LoVo (cell line): ENCODE measurements around the gene COPS8.
A peak's percentile ranks its signal among the peaks of the same experiment; 100 is the strongest.

Source experiments
- DNase-seq: peaks from one replicate; pipeline ENCODE4 v3.0.0-alpha.2; 2016; ENCODE audit warnings: low spot score

Gene COPS8

DNA sequence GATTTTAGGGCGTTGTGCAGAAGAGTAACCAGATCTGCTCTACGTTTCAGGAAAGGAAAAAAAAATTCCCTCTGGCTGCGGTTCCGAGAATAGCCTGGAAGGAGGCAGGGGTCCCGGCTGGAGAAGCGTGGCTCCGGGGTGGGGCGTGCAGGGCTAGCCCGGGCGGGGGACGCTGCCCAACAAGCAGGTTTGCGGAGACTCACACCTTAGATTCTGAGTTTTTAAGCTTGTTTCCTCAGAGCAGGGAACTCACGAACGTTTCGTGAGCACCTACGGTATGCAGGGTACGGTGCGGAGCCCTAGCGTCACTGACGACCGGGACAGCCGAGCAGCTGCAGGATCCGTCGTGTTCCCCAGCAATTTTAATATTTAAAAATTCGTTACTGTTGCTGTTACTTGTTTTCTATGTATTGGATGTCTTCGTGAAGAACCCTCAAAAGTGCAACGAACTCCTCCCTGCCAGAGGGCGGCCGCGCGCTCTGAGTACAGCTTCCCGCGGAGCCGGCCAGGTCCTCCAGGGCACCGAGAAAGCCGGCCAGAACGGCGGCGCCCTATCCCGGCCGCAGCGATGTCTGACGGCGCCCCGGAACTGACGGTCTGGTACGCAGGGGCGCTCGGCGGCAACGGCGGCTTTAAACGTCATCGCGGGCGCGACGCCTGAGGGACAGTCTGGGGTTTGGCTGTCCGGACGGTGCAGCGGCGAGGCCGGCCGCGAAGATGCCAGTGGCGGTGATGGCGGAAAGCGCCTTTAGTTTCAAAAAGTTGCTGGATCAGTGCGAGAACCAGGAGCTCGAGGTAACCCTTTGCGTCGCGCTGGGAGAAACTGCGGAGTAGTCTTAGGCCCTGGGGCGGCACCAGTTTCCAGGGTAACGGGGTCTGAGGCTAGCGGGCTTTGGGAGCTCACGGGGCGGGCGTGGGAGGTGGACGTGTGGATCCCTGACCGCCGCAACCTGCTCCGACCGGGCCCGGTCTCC is at the start of gene COPS8:
Gene COPS8, plus strand, starts transcription at position 642 of the 974 bp plus-strand sequence. Its CDS starts 76 bp downstream, at position 718.
- DNase-seq = peak; percentile 93

DNA sequence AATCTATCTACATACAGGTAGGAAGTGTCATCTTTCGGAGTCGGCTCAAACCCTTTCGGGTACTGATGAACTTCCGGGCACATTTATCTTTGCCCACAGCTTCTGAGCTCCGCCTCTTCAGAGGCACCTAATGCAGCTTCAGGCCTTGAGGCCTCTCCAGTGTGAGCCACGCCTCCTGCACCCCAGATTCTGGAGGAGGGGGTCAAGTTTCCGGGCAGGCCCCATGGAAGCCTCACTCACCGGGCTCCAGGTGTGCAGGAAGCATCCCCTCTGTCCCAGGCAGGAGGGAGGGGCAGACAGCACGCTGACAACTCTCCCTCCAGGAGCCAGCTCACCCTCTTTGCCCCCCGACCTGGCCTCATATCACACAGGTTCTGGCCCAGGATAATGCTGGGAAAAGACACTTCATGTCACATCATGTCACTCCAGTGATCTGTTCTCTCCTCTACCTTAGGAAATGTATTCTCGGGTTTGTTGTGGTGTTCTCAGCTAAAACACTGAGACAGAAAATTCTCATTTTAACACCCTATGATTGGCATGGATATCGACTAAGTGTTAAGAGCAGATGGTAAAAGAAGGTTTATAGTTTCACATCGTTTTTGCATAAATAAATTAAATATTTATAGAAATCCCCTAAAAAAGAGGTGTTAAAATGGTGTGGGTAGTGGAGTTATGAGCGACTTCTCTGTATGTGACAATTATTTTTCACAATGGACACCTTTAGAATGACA is 46.2 kb upstream of the COPS8 start:
- no peak for DNase-seq

DNA sequence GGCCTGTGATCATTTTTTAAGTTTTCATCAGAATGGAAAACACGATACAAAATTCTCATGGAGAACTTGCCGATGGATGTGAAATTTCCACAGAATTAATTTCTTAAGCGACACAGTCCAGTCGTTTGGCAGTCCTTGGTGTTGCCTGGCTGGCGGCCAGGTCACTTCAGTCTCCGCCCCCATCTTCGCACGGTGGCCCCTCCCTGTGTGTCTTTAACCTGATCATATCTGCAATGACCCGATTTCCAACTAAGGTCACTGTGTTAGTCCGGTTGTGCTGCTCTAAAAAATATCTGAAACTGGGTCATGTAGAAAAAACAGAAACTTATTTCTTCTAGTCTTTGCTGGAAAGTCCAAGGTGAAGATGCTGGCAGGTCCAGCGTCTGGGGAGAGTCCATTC is 44.5 kb upstream of the COPS8 start:
- no peak for DNase-seq

DNA sequence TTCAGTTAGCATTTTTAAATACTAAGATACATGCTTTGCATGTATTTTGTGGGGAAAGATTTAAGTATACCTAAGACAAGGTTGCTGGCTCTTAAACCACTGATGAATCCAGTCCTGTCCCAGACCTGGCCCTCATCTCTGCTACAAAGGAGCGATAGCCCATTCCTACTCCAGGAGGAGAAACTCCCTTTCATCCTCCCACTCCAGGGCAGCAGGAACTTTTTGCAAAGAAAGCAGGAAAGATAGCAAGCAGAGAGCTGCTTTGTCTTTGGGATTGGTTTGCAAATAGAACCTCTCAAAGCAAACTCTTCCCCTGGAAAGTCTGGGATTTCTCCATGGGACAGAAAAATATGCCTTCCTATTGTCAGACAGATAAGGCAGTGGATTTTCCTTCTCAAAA is 43.6 kb upstream of the COPS8 start:
- DNase-seq = no peak

DNA sequence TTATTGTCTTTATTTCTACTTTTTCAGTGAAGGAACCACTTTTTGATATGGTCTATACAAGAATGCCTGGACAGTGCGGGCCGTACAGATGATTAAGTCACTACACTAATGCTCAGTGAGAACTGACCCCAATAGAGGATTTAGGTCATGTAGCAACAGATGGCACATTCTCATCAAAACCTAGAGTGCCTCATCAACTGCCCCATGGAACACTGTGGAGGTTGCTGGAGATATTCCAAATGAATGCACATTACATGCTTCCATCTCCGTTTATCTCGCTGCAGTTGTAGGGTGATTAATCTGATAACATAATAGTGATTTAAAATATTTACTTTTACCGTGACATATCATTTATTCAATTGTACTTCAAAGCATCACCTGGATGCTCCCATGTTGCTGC is 41.8 kb upstream of the COPS8 start:
- DNase-seq = no peak

DNA sequence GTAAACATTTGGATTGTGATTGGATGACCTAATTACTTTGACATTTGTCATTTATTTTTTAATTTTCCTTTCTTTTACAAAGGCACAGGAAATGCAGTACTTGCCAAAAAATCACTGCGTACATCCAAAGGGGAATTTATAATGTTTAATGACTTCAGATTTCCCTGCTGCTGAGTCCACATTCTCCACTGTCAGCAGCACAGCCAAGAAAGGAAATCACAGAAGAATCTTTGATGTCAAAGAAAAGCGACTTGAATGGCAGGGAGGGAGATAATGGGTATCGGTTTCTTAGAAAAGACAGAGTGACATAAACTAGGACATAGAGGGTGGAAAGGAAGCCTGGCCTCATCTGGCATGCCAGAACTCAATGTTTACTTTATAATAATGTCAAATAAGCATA is 41.4 kb upstream of the COPS8 start:
- DNase-seq = no peak

DNA sequence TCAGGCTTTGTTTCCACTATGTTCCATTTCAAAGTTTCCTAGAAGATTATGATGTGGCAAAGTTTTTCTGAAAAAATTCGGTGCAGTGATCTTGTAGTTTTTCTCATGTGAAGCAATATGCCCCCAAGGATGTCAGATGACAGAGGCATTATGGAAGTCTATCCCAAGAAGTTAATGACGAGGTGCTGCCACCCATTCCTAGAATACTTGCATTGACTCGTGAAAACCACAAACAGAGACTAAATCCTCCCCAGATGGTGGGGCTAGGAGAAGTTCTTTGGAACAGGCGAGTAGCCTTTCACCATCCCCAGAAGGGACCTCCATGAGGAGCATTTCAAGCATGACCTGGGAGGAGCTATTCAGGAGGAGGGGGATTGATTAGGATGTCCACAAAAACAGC is 40.2 kb upstream of the COPS8 start:
- DNase-seq = no peak

DNA sequence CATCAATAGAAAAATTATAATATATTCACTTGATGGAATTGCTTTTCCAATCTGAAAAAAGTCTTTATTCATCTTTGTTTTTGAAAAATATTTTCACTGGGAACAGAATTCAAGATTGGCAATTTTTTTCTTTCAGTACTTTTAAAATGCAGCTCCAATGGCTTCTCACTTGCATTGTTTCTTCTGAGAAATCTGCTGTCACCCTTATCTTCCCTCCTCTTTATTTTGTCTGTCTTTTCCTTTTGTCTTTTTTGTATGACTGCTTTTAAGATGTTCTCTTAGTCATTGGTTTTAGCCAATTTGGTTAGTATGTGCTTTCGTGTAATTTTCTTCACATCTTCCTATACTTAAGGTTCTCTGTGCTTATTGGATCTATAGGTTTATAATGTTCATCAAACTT is 37.1 kb upstream of the COPS8 start:
- no peak for DNase-seq

DNA sequence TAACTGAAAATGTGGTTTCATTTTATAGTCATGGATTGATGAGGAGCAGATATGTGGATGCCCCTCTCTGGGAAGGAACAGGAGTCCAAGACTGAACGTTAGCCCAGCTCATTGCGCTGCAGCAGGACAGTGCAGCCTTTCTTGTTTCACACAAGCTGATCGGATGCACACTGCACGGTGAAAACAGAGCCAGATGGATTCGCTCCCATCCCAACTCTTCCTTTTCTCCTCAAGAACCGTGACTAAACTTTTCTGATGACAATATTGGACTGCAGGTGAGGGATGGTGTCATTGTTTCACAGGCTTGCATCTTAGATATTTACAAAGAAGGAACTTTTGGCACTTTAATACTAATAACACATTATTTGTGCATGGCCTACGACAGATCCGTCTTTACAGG is 33.8 kb upstream of the COPS8 start:
- no peak for DNase-seq

DNA sequence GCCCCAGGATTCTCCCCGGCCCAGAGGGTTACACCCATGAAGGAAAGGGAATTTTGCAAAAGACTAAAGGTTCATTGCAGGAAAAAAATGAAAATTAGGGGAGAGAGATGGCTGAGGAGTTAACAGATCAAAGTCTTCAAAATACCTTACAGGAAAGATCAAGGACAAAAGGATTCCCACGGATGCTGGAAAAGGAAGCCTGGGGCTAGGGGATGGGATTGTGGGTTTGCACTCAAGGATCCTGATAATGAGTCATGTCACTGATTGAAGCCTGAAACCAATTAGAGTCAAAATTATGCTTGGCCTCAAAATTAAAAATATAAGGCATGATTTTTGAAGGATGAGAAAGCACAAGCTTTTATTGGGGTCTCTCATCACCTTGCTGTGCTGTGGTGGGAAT is 32.6 kb upstream of the COPS8 start:
- no peak for DNase-seq

DNA sequence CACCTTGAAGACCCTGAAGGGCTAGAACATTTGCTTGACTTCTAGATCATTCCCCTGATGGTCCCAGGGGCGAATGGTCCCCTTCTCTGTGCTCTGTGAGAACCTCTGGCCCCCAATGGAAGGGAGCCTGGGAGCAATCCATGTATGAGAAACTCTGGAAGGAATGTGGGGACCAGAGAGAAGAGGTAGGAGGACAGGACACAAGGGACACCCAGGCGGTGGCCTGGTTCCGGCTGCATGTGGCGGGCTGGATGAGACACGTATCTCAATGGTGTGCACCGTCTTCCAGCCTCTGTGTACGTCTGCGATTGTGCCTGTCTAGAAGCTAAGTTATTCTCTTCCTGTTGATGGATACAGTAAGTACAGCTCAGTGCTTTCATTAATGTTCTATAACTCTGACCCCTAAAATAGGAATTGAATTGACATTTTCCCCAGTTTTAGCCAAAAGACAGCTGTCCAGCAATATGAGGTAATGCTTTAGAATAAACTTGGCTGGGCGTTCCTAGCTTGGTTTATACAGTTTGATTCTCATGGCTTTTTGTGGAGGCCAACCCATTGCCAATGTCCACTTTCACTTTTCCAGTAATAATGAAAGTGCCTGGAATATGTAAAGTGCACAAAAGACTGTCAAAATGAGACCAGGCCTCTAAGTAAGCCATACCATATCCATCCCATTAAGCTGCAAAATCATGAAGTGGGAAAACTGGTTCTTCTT is 30.1 kb upstream of the COPS8 start:
- no peak for DNase-seq

DNA sequence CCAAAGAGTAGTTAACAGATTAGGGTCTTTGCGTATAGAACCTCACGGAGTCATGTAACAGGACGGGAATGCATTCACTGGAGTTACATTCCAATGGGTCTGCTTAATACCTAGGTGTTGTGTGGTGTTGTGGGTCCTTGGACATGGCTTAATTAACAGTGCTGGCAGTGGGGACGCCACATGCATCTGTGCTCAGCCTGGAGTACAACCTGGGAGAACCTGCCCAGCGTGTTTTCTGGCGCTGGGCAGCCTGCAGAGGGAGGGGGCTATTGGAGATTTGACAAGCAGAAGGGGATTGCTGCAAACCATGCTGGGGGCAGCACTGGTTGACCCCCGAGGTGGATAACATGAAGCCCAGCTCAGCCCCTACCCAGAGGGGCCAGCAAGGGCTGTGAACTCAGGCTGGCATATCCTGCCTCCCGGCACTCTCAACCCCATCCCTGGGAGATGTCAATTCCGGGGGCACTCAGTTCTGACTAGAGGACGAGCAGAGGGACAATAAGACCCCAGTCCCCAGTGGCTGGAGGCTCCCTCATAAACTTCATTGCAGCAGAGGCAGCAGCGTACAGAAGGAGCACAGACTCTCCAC is 29.3 kb upstream of the COPS8 start:
- no peak for DNase-seq

DNA sequence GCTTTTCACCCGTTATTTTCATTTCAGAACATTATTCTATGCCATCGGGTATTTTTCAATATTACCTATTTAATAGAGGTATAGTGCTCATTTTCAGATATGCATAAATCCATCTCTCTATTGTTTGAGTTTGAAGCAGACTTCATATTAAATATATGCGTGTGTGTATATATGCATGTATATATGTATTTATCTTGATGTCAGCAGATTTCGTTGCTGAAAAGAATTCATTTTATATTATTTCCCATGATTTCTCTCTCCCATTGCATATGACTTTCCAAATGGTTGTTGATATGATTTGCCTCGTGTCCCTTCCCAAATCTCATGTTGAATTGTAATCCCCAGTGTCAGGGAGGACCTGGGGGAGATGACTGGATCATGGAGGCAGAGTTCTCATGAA is 28.6 kb upstream of the COPS8 start:
- DNase-seq = no peak

DNA sequence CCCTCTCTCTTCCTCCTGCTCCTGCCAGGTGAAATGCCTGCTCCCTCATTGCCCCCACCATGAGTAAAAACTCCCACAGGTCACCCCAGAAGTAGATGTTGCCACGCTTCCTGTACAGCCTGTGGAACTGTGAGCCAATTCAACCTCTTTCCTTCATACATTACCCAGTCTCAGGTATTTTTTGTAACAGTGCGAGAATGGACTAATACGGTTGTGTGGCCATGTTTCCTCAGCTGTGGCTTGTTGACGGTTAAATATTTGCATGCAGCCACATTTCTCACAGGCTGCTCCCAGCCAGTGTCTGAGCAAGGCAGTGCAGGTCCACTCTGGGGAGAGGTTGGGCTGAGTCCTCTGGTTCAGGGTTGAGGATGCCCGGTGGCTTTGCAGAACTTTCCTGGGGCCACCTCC is 27.8 kb upstream of the COPS8 start:
- no peak for DNase-seq

DNA sequence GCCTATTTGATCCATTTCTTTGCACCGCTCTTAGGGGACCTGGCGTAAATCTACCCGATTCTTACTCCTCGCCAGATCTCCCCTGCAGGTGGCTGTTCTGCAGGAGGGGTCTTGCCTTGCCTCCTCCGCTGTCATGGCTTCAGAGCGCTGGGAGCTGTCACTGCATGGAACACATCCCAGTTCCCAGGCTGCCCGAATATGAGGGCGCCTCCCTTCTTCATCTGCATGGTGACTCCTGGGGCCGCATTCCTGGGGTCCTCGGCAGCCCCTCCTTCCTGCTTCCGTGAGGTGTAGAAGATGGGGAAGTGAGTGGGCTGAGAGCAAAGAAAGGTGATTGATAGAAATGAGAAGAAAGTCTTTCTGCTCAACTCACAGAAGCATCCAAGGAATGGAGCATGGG is 27.3 kb upstream of the COPS8 start:
- DNase-seq = no peak

DNA sequence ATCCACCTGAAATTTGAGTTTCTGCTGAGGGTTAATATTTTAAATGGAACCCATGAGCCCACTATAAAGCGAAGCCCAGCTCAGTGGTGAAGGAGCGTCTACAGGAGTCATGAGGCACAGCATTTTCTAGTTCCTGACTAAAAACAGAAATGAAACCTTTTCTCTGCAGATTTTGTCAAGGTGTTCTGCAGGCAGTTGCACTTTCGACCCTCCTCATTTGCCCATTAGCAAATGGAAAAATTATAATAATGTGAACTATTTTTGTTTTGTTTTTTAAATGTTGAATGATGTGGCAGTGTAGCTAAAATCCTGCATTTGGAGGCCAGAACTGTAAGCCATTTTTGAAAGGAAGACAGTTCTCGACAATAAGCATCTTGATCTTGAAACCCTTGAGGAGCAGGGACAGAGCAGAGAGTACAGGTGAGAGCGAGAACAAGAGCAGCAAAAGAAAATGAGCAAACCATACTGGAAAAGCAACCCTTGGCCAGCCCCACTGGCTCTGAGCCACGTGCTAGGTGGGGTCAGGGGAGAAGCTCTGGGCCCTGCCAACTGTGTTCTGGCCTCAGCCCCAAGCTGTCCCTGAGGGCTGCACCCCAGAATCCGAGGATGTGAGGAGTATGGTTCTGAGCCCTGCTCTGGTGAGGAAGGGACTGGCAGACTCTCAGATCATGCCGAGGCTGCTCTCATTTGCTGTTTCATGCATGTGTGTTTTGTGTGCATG is 26.4 kb upstream of the COPS8 start:
- DNase-seq = no peak

DNA sequence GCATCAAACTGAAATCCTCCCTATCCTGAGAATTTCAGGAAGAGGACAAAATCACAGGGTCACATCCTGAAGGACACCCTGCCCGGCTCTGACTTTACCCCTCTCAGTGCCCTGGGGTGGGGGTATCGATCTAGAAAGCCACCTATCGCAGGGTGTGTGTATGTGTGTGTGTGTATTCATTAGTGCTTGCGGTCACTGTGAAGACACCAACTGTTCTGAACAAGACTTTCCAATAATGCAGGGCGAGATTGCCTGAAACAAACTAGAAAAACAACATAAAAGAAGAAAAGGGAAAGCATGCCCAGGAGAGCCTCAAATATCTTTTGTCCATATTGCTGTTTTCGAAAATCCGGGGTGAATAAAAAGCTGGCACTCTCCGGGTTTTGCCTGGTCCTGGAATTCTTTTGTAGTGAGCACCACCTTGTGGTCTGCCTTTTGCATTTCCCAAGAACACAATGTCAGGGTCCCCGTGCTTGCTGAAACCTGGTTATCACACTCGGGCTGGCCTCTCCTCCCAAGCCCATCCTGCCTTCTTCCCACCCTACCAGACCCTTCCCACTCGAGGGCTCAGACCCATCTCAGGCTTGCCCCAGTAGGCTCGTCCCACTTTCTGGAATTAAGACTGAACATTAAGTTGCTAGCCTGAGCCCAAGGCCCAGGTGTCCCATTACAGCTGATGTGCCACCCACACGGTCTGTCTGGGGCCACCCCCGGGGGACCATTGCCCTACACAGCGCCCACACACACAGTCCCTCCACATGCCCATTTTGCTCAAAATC is 25.0 kb upstream of the COPS8 start:
- DNase-seq = peak; percentile 43

DNA sequence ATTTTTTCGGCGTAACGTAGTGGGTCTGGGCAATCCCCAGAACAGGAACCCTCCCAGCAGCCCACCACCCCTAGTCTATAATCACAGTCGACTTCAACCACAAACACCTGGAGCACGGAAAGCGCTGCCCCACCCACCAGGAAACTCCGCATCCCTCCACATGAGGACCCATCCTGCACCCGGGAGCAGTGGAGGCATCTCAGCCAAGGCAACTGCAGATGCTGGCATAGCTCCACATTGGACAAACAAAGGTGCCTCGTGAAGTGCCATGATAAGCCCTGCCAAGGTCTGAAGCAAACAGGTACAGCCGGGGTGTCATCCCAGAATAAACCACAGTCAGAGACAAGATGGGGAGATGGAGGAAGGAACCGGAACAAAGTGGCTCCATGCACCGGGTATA is 24.3 kb upstream of the COPS8 start:
- DNase-seq = no peak

DNA sequence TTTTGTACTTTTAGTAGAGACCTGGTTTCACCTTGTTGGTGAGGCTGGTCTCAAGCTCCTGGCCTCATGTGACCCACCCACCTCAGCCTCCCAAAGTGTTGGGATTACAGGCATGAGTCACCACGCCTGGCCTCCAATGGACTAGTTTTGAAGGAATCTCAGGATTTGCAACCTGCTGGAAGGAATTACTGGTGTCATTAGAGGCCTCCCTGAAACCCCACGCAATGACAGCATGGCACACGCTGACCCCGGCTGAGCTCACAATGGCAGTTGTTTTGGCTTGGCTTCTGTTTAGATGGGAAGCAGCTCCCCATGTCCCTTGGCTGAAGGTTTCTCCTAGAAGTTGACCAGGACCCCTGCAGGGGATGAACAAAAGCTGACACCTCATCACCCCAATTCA is 23.1 kb upstream of the COPS8 start:
- DNase-seq = no peak

DNA sequence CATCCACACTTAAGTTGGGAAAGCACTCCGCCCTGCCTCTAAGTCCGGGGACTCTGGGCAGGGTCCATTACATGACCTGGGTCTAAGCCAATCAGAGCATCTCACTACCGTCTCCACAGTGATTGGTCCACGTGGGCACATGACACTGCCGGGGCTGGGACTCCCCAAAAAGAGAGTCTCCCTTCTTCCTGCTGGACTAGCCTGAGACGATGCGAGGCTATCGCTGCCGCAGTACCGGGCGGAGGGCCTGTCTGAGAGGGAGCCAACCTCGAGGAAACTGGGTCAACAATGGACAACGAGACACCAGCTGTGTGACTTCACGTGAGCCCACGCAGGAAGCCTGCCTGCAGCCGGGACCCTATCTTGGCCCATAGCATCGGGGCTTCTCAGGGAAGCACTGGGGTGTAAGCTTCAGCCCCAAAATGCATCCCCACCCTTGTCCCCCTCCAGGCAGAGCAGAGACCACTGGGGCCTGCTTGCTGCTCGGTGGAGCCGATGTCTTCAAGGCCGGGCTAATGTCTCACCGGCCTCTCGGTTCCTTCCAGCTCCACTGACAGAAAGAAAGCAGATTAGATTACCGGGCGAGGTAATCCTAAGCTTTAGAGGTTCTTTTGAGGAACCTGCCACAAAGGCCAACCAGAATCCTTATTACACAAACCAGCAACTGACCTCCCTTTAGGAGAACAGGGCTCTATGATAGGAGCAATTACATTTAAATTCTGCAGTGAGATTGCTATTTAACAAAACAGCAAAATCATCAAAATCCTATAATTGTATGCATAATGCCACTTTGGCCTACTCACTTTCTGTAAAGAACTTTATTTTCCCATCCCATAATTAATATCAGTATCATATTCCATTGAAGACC is 21.3 kb upstream of the COPS8 start:
- DNase-seq = no peak
